Sigmoid colon (tissue), 4 donors: ENCODE measurements around the gene CDT1.

Source experiments
- CTCF ChIP-seq, 4 experiments: fragments of 450-650 bp in 3 of 4; fragments of 200-600 bp in 1 of 4; IDR thresholded peaks; one replicate each; pipeline ENCODE4 v1.5.1; 2016 to 2019; ENCODE audit warnings: antibody characterized with exemption in 4 of 4, mild to moderate bottlenecking in 3 of 4, moderate library complexity in 2 of 4
- EP300 ChIP-seq, 4 donors: sonication (generic); formaldehyde crosslinking; IDR thresholded peaks; one replicate each; pipeline ENCODE4 v1.6.1; 2017; ENCODE audit warnings: antibody characterized with exemption in 4 of 4
- POLR2A ChIP-seq, 2 donors: fragments of 450-650 bp; IDR thresholded peaks; one replicate each; pipeline ENCODE4 v1.6.1; 2016; ENCODE audit warnings: antibody characterized with exemption in 2 of 2, mild to moderate bottlenecking in 2 of 2, moderate library complexity in 2 of 2
- POLR2AphosphoS5 ChIP-seq, 4 donors: sonication (generic); formaldehyde crosslinking; IDR thresholded peaks; one replicate each; pipeline ENCODE4 v1.6.1; 2017; ENCODE audit warnings: antibody characterized with exemption in 4 of 4

- TF ChIP-seq POLR2A (IDR thresholded peaks at IDR 0.05) (no peak), EP300 (IDR thresholded peaks at IDR 0.05) (no peak), CTCF (IDR thresholded peaks at IDR 0.05) (no peak), POLR2AphosphoS5 (IDR thresholded peaks at IDR 0.05) (no peak)
These were observed 7.3 kb upstream of the CDT1 start for GRCh38 chr16:88796278-88796677.
